ENCODE results near the gene DPH2.

DNA sequence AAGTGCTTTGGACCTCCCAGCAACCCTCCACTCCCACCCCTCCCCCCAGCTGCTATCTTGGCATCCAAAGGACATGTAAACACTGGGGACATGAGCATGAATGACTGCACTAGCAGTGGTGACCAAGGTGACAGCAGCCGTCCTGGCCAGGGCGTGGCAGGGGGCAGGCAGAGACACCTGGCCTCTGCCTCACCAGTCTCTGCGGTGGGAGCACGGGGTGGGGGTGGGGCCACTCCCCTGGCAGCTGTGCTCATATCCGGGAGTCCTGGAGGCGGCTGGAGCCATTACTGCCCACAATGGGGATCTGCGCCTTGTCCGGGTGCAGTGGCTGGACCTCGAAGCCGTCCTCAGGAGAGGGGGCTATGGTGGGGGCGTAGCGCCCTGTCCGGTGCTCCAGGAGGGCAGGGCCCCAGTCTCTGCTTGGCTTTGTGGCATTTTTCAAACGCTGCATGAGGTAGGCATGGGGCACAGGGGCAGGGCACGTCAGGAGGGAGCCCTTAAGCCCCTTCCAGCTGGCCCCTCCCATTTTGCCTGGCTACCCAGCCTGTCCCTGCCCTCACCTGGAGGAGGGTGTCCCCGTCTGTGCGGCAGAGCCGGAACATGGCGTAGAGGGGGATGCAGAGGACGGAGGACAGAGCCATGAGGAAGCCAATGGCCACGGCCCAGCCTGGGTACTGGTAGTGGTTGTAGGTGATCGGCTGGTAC is 27.6 kb downstream of the DPH2 start:
- no peak for TF ChIP-seq EP300 (IDR thresholded peaks at IDR 0.05)
- no peak for TF ChIP-seq POLR2A (IDR thresholded peaks at IDR 0.05)
- TF ChIP-seq, protein P1, sequence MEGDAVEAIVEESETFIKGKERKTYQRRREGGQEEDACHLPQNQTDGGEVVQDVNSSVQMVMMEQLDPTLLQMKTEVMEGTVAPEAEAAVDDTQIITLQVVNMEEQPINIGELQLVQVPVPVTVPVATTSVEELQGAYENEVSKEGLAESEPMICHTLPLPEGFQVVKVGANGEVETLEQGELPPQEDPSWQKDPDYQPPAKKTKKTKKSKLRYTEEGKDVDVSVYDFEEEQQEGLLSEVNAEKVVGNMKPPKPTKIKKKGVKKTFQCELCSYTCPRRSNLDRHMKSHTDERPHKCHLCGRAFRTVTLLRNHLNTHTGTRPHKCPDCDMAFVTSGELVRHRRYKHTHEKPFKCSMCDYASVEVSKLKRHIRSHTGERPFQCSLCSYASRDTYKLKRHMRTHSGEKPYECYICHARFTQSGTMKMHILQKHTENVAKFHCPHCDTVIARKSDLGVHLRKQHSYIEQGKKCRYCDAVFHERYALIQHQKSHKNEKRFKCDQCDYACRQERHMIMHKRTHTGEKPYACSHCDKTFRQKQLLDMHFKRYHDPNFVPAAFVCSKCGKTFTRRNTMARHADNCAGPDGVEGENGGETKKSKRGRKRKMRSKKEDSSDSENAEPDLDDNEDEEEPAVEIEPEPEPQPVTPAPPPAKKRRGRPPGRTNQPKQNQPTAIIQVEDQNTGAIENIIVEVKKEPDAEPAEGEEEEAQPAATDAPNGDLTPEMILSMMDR (IDR thresholded peaks at IDR 0.05) = no peak

All from sigmoid colon (tissue), 4 donors.